Prostate gland (tissue), 2 donors: ENCODE data around the gene PRG2.

Source experiments
- POLR2AphosphoS5 ChIP-seq: sonication (generic); formaldehyde crosslinking; IDR thresholded peaks from one replicate; pipeline ENCODE4 v1.6.1; 2017; ENCODE audit warnings: antibody characterized with exemption
- TF ChIP-seq, protein P1 (sequence below), 4 experiments: fragments of 200-600 bp in 2 of 4; fragments of 450-650 bp in 2 of 4; sonication (generic) in 2 of 4; IDR thresholded peaks; 1 replicate in 3 of 4; 2 replicates in 1 of 4; pipeline ENCODE4 v1.5.1; 2016 to 2019; ENCODE audit warnings: antibody characterized with exemption in 4 of 4, mild to moderate bottlenecking in 2 of 4, moderate library complexity in 2 of 4

DNA sequence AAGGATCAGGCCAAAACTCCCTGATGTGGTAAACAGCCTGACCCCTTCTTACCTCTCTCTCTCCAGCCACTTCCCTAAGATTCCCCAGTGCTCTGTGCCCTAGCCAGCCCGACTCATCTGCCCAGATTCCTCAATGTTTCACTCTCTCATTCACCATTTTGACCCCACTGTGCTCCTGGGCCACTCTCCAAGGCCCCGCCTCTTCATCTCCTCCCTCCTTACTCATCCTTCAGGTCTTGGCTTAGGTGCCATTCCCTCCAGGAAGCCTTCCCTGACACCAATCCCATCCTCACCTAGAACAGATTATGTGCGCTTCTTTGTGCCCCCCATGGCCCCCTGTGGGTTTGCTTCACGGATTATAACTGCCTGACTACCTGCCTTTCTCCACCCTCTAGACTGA is 23.2 kb upstream of the PRG2 start:
- TF ChIP-seq, protein P1, sequence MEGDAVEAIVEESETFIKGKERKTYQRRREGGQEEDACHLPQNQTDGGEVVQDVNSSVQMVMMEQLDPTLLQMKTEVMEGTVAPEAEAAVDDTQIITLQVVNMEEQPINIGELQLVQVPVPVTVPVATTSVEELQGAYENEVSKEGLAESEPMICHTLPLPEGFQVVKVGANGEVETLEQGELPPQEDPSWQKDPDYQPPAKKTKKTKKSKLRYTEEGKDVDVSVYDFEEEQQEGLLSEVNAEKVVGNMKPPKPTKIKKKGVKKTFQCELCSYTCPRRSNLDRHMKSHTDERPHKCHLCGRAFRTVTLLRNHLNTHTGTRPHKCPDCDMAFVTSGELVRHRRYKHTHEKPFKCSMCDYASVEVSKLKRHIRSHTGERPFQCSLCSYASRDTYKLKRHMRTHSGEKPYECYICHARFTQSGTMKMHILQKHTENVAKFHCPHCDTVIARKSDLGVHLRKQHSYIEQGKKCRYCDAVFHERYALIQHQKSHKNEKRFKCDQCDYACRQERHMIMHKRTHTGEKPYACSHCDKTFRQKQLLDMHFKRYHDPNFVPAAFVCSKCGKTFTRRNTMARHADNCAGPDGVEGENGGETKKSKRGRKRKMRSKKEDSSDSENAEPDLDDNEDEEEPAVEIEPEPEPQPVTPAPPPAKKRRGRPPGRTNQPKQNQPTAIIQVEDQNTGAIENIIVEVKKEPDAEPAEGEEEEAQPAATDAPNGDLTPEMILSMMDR (IDR thresholded peaks at IDR 0.05) = no peak
- no peak for TF ChIP-seq POLR2AphosphoS5
